Erythroblast (primary cell): Measurements from ENCODE around the gene ING3.
"Not testable (repeated sequence)": the region's sequence is repeated elsewhere in the genome, so short reads cannot be mapped to it uniquely, and the experiment has no call there.

ENCODE experiments used
- DNase-seq, 2 experiments: peaks; one replicate each; lab custom pipeline; 2025; lab: John Stamatoyannopoulos, UW
- GATA1 ChIP-seq: IDR thresholded peaks from 2 replicates; pipeline ENCODE4 v1.6.1; 2011; ENCODE audit warnings: low read depth, mild to moderate bottlenecking, control low read depth, low read length, moderate library complexity
- POLR2A ChIP-seq: IDR thresholded peaks from 2 replicates; pipeline ENCODE4 v1.6.1; 2011; ENCODE audit warnings: mild to moderate bottlenecking, low read length

Gene ING3

GRCh38 chr7:120964088-120964487, 13.5 kb downstream of the ING3 start:
- no peak for TF ChIP-seq POLR2A
- TF ChIP-seq GATA1: no peak
- DNase-seq: no peak

DNA sequence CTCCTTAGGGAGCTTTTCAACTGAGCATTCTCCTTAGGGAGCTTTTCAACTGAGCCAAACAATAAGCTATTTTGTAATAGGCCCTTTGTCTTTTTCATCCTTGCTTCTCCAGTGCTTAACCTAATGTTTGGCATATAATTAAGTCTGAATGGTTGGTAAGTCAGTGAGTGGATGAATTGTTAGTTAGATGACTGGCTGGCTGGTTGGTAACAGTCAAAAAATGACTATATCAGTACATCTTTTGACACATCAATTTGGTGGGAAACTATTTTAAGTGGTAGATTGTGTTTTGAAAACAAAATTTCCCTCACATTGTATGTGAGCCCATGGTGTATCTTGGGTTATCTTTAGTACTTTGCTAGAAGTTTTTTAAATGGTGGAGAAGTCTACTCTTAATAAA, 16.4 kb downstream of the ING3 start:
- TF ChIP-seq POLR2A: no peak
- TF ChIP-seq GATA1: no peak
- DNase-seq: no peak

- DNase-seq: no peak
These were observed 23.3 kb downstream of the ING3 start for GRCh38 chr7:120973849-120974248.

GRCh38 chr7:120979765-120980499, 29.4 kb downstream of the ING3 start:
- no peak for DNase-seq
- TF ChIP-seq GATA1 (no peak), POLR2A (no peak)

More at GRCh38 chr7:120973849-120974248, 23.3 kb downstream of the ING3 start:
- no peak for TF ChIP-seq POLR2A
- no peak for TF ChIP-seq GATA1

DNA sequence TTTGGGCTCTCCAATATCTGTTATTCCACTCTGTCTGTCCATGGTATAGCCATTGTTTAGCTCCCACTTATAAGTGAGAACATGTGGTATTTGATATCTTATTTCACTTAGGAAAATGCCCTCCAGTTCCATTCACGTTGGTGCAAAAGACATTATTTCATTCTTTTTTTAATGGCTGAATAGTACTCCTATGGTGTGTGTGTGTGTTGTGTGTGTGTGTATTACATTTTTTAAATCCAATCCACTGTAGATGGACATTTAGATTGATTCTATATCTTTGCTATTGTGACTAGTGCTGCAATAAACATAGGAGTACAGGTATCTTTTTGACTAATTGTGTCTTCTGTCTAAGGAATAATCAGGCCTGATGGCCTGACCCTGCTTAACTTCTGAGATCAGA, 30.5 kb downstream of the ING3 start:
- DNase-seq: no peak
- TF ChIP-seq GATA1 (no peak), POLR2A (no peak)

- no peak for DNase-seq
- no peak for TF ChIP-seq POLR2A
These were observed 31.5 kb downstream of the ING3 start for GRCh38 chr7:120981888-120982615.

- DNase-seq: not testable (repeated sequence)
These were observed 33.0 kb downstream of the ING3 start for GRCh38 chr7:120983592-120983991.

DNA sequence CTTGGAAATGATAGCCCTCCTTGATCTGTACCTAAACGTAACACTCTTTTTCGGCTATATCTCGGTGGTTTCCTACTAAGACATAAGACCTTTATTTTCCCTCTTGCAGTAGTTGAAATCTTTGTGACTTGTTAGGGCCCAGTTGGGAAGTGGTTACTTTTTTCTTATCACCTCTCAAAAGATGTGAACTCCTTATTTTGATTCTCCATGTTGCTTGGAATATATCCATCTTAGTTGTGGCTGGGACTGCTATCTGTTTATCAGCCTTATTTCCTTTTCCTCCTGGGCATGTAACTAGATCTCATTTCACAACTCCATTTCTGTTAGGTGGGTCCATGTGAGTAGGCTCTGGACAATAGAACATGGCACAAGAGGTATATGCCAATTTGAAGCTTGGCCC, 33.8 kb downstream of the ING3 start:
- no peak for DNase-seq
- no peak for TF ChIP-seq POLR2A
- TF ChIP-seq GATA1: no peak

DNA sequence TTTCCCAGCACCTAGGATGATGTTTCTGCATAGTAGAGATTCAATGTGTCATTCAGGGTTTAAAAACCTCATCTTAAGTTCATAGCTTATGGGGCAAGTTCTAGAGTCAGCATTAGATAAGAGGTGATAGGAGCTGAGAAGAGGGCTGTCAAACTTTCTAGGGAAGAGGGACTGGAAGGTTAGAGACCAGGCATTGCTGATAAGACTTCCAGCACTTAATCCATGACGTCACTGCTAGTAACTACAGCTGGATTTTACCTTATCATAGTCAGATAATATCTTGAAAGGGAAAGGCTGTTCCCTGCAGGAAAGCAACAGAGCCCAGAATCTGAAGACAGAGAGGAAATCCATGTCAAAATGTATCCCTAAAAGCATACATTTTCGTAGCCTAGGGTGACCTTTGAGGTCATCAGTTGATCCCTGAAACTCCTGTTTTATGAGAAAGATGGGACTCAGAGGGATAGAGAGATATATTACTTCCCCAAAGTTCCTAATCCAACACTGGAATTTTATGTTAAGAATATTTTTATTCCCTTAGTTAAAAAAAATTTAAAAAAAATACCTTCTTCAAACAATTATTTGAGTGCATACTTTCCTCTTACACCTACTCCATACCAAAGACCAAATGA, 34.7 kb downstream of the ING3 start:
- DNase-seq: peak; percentile 26 to 32
- no peak for TF ChIP-seq POLR2A
- no peak for TF ChIP-seq GATA1

DNA sequence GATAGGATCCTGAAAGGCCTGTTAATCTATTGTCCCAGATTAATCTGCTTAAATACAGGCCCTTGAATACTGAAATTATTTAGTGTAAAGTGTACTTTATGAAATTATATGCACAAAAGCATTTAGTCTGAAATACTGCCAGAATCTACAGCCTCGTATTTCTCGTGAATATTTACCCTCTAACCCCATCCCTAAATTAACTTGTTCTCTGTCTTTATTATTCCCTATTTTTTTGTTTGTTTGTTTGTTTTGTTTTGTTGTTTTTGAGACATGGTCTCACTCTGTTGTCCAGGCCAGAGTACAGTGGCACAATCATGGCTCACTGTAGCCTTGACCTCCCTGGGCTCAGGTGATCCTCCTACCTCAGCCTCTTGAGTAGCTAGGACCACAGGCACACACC, 35.3 kb downstream of the ING3 start:
- TF ChIP-seq GATA1 (no peak), POLR2A (no peak)
- no peak for DNase-seq

DNA sequence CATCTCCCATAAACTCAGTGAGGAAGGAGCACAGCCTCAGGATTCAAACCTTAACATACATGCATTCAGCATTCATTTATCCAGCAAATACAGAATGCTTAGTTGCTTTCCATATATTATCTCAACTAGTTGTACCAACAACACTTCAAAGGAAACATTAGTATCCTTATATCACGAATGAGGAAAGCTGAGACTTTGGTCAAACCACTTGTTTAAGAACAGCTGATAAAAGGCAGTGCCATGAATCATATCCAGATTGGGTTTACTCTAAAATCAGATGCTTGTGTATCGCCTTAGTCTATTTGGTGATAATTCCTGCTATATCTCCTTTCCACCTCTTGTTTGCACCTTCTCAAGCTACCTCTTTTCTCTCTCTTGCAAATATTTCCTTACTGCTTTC, 36.1 kb downstream of the ING3 start:
- DNase-seq: peak; percentile 18 to 23
- TF ChIP-seq POLR2A (no peak), GATA1 (no peak)

GRCh38 chr7:120987280-120987679, 36.7 kb downstream of the ING3 start:
- TF ChIP-seq GATA1: no peak
- TF ChIP-seq POLR2A: no peak
- peak; percentile 69 to 84 for DNase-seq

GRCh38 chr7:120987683-120988590, 37.4 kb downstream of the ING3 start:
- DNase-seq: peak; percentile 94
- peak; percentile 31 for TF ChIP-seq POLR2A
- TF ChIP-seq GATA1: no peak

DNA sequence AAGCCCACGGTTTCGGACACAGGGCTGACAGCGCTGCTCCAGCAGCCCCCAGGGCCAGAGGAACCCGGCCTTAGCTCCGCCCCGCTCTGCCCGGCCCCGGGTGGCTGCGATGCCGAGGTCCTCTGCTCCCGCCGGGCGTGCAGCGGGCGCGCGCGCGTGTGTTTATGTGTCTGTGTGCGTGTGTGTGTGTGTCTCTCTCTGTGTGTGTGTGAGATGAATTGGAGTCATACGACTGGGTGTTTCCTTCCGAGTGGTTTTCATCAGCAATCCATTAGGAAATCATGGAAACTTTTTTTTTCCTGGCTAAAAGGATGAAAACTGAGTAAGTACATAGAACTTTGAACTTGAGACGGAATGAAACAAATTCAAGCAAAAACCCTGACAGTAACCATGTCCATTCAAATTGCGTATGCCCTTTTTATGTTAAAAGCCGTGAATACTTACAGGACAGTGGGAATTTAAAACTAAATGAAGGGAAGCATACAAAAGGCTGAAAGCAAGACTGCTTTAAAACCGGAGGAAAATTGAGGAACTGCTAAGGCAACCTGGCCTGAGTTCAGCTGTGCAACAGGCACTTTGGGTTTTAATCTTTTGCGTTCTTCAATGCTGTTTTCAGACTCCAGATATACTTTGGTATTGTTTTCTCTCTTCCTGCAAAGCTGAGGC, 38.1 kb downstream of the ING3 start, which contains the start of gene CPED1:
Gene CPED1 (plus strand): TSS at position 121 of the 666 bp plus-strand sequence. CDS start 911 bp downstream, outside the sequence.
- TF ChIP-seq GATA1 (no peak), POLR2A (no peak)
- peak; percentile 73 to 74 for DNase-seq
